GM21526 (cell line): Measurements from ENCODE around the gene GAGE12C.
"Not testable (repeated sequence)": the region's sequence is repeated elsewhere in the genome, so short reads cannot be mapped to it uniquely, and the experiment has no call there.

ENCODE experiments used
- ATAC-seq: cut with Tn5 transposase; IDR thresholded peaks from one replicate; pipeline ENCODE4 v1.9.1; 2021; ENCODE audit warnings: moderate library complexity; ENCODE audit not compliant: unreplicated experiment, low FRiP score

The GAGE12C gene

GRCh38 chrX:49531877-49532276 lies at the start of gene GAGE12C:
Gene GAGE12C (plus strand): TSS chrX:49532177. CDS start chrX:49533332, 1,155 bp downstream.
- ATAC-seq, result not testable (repeated sequence)

DNA sequence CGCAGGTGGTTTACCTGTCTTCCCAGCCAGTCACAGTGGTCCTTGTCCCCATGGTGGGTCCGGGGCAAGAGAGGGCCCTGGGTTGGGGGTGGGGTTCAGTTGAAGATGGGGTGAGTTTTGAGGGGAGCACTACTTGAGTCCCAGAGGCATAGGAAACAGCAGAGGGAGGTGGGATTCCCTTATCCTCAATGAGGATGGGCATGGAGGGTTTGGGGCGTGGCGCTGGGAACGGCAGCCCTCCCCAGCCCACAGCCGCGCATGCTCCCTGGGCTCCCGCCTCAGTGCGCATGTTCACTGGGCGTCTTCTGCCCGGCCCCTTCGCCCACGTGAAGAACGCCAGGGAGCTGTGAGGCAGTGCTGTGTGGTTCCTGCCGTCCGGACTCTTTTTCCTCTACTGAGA lies 9.5 kb downstream of the GAGE12C start, which contains the start of gene GAGE12D:
TSS of gene GAGE12D (plus strand) at position 301 of the 400 bp plus-strand sequence. CDS start 1,155 bp downstream, outside the sequence.
- ATAC-seq, result not testable (repeated sequence)

GRCh38 chrX:49550989-49551388 lies 19.0 kb downstream of the GAGE12C start, which contains the start of gene GAGE12E:
Gene GAGE12E (plus strand): TSS chrX:49551289. CDS start chrX:49552444, 1,155 bp downstream.
- not testable (repeated sequence) for ATAC-seq

- ATAC-seq, result not testable (repeated sequence)
Observed at GRCh38 chrX:49560542-49560941, 28.6 kb downstream of the GAGE12C start, which contains the start of gene GAGE12F. Gene GAGE12F (plus strand): TSS chrX:49560842. CDS start chrX:49561997, 1,155 bp downstream.

GRCh38 chrX:49568728-49569127 lies 36.8 kb downstream of the GAGE12C start:
- ATAC-seq, result not testable (repeated sequence)

- ATAC-seq, result not testable (repeated sequence)
Observed at GRCh38 chrX:49569152-49569551, 37.2 kb downstream of the GAGE12C start.

- ATAC-seq, result not testable (repeated sequence)
Observed at GRCh38 chrX:49570100-49570499, 38.1 kb downstream of the GAGE12C start, which contains the start of gene GAGE12G. Gene GAGE12G (plus strand): TSS chrX:49570400. CDS start chrX:49571555, 1,155 bp downstream.

GRCh38 chrX:49579649-49580048 lies 47.7 kb downstream of the GAGE12C start, which contains the start of gene GAGE12H:
Gene GAGE12H (plus strand): TSS chrX:49579949. CDS start chrX:49581104, 1,155 bp downstream.
- ATAC-seq, result not testable (repeated sequence)
